HG02571 (cell line): ENCODE results near the gene FBXW7.
"Not testable (repeated sequence)": the region's sequence is repeated elsewhere in the genome, so short reads cannot be mapped to it uniquely, and the experiment has no call there.

Experiments used
- ATAC-seq: cut with Tn5 transposase; IDR thresholded peaks from one replicate; pipeline ENCODE4 v1.9.1; 2021; ENCODE audit warnings: mild to moderate bottlenecking, moderate library complexity; ENCODE audit not compliant: unreplicated experiment

Gene FBXW7

GRCh38 chr4:152535903-152536544, at the start of gene FBXW7:
TSS of gene FBXW7 (minus strand) at chr4:152536092. CDS start at chr4:152411803, 124,289 bp downstream.
- ATAC-seq: peak; percentile 76

GRCh38 chr4:152585023-152585441, 49.1 kb upstream of the FBXW7 start:
- ATAC-seq: peak; percentile 66

DNA sequence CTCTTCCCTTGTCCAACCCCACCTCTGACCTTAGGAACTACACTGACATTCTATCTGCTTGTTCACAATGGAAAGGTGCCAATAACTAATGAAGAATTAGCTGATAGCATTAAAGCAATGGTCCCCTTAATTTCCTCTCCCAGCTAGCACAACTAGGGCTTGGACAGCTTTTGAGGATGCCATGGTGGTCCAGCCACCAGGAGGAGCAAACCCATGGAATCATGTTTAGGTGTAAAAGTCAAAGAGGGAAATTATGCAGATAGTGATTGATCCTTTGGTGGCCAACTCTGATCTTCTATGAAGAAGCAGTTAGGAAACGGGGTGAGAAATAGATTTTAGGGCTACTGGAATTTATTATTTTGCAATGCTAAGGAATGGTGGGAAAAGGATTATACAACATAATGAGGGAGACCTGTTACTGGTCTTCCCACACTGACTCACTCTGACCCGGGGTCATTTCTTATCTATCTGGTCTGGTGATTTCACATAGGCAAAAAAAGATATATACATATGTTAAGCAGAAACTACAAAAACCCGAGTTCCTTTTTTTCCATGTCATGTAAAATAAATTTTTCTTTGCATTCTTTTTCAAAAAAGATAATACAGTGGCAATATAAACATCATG, 45.8 kb upstream of the FBXW7 start:
- ATAC-seq: no peak

GRCh38 chr4:152579916-152580315, 44.0 kb upstream of the FBXW7 start:
- no peak for ATAC-seq

DNA sequence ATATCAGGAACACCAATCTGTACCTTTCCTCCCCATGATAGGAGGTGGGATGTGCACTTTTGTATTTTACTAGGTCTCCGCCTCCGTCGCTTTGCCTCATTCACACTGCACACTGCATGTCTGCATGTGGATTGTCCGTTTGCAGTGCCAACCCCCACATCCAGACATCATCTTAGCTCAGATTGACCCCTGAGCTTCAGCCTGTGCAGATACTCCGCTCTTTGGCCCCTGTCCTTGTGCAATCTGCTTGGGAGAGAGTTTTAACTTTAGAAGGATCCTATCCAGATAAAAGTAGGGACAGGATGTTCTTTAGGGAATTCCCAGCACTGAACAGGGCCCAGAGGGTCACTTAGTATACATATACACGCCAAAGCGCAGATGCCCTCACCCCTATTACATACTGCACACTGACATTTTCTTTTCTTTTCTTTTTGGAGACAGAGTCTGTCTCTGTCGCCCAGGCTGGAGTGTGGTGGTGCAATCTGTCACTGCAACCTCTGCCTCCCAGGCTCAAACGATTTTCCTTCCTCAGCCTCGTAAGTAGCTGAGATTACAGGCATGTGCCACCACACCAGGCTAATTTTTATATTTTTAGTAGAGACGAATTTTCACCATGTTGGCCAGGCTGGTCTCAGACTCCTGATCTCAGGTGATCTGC, 43.3 kb upstream of the FBXW7 start:
- ATAC-seq: no peak

- no peak for ATAC-seq
Observed at GRCh38 chr4:152578670-152579069, 42.8 kb upstream of the FBXW7 start.

- peak; percentile 56 for ATAC-seq
Observed at GRCh38 chr4:152577708-152578396, 42.0 kb upstream of the FBXW7 start.

DNA sequence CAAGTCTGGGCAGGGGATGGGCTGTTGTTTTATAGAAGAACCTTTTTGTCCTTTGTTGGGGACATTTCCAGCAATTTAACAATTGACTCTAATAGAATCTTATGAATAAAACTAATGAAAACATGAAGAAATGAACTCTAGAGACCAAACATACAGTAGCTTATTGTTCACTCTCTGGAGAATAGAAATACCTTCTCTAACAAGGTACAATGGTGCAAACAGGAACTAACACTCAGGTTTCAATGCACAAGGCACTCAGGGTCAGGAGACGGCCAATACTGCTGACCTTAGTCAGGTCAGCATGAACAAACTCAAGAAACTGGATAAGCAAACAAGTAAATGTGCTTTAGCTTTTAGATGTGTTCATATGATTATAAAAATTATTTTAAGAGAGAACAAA, 39.6 kb upstream of the FBXW7 start:
- ATAC-seq: no peak

- no peak for ATAC-seq
Observed at GRCh38 chr4:152573861-152574260, 38.0 kb upstream of the FBXW7 start.

DNA sequence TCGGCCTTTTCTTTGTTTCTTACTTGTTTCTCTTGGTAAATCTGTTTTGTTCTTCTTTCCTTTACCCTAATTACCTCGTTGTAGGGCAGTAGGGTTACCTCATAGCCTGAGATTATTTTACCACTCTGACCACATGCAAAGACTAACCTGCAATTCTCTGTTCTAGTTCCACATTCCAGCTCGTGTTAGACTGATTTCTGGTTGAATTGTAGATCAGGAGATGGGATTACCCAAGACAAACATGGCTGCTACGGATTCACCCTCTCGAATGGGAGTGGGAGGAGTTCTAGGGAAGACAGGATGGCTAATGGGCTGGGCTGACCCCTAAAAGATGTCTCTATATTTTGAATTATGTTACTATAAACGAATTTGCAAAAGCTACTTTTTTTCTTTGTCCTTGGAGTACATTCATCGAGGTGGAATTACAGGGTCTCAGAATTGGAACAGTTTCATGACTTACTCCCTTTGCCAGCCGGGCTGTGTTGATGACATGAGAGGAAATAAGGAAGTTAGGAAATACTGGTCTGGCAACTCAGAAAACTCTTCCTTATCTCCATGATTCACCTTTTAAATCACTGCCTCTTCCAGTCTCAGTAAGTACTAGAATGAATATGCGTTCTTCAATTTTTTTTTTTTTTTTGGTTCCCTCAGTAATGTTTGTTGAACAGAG, 36.7 kb upstream of the FBXW7 start:
- peak; percentile 65 for ATAC-seq

DNA sequence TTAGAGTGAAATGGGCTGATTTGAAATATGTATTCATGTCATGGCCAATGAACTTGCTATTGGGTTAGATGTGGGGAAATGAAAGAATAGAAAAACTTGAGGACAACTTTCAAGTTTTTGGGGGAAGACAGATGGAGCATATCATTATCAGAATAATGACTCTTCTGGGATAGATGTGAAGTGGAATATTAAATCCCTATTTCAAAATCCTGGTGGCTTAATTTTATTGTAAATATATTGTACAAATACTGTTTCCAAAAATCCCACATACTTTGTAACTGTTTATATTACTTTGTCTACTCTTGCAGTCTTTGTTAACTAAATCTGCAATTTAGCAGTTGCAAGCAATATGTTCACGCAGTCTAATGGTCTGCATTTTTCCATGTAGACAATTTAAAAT, 35.9 kb upstream of the FBXW7 start:
- no peak for ATAC-seq

DNA sequence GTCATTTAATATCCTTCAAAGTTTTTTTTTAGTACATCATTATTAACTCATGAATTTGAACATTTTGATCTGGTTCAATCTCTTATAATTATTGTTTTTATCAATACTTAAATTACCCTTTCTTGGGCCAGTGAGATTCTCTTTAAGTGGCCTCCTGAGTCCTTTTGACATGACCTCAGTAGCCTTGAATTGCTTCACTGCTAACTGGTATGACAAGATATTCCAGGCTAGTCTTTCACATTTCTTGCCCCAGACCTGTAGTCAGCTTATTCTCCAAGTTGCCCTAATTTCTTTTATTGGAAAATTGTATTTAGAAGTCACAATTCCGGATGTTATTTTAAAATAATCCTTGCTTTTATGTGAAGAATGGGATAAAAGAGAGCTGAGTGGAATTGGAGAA, 35.4 kb upstream of the FBXW7 start:
- ATAC-seq: no peak

- ATAC-seq: no peak
Observed at GRCh38 chr4:152565333-152565732, 29.4 kb upstream of the FBXW7 start.

GRCh38 chr4:152564336-152564735, 28.4 kb upstream of the FBXW7 start:
- ATAC-seq: no peak

DNA sequence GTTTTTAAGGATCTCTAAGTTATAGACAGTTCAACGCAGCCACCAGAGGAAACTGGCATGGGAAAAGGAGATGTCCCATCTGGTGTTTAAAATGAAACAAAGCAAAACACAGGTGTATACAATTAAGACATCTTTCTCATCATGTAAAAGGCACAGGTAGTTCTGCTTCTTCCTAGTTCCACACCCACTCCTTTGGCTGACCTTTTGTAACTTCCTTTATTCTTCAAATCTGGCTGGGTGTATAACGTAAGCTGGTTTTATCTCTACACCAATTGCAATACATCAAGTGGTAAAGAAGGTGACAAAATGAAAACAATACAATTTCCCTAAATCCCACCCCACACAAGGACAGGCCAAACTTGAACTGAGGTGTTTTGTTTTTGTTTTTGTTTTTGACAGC, 27.3 kb upstream of the FBXW7 start:
- no peak for ATAC-seq

DNA sequence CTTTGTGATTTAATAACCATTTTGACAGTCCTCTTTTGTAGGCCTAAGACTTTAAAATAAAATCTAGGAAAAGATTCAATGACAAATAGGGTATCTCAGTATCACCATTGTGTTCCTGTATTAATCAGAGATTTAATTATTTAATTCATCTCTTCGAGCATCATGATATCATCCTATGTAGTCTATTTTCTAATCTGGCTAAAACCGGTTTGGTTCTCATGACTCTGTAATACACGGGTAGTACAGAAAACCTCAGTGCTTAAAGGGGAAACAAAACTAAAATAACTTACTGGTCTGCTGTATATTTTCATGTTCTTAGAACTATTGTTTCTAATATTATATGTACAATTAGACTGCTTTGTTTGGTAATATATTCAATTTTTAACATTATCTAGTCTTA, 23.7 kb upstream of the FBXW7 start:
- no peak for ATAC-seq

DNA sequence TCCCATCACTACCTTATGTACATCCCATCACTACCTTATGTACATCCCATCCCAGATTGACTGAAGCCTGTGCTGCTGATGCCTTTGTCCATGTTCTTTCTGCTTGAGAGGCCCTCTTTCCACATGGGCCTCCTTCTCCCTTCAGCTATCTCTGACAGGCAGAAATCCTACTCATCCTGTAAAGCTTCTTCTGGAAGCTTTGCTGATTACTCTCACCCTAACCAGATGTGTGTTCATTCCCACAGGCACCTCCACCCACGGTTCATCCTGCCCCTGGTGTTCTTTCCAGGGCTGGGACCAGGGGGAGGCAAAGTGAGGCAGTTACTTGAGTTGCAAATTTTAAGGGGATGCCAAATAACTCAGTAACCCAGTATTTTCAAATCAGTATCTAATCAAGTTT, 22.5 kb upstream of the FBXW7 start:
- ATAC-seq: no peak

- ATAC-seq: no peak
Observed at GRCh38 chr4:152556834-152557233, 20.9 kb upstream of the FBXW7 start.

- no peak for ATAC-seq
Observed at GRCh38 chr4:152556283-152556682, 20.4 kb upstream of the FBXW7 start.

DNA sequence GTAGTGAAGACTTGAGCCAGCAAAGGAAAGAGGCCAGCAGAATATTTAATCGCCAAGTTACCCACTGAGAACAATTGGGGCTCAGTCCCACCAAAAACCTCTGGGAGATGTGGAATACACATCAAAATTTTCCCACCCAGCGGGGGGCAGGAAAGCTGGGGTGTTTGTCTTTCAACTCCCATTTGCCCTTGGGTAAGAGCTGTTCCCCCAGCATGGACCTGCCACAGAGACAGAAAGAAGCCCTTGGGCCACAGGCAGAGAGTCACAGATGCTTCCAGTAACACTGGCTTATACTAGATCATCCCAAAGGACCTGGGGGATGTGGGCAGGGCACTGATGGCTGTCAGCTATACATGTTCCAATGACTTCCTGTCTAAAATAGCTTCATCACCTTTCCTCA, 18.9 kb upstream of the FBXW7 start:
- ATAC-seq: no peak

GRCh38 chr4:152550687-152551086, 14.8 kb upstream of the FBXW7 start:
- not testable (repeated sequence) for ATAC-seq
